Measurements from ENCODE around the gene DPYD.

DPYD gene

GRCh38 chr1:97163591-97164275, 757.1 kb downstream of the DPYD start:
- no peak for FAIRE-seq
- TF ChIP-seq POU2F2 (IDR thresholded peaks at IDR 0.05; ENCODE audit: low read depth, low read length) (no peak), PAX5 (IDR thresholded peaks at IDR 0.05; ENCODE audit: insufficient read depth, low read length, severe bottlenecking) (no peak), POLR2AphosphoS5 (IDR thresholded peaks at IDR 0.05; ENCODE audit: low read depth, low read length) (no peak), TAF1 (IDR thresholded peaks at IDR 0.05; ENCODE audit: low read depth, low read length) (no peak), SPI1 (IDR thresholded peaks at IDR 0.05; ENCODE audit: low read depth, low read length) (no peak), POLR2A (IDR thresholded peaks at IDR 0.05; ENCODE audit: low read depth, low read length) (no peak)
- no peak for DNase-seq (ENCODE audit: insufficient read length, low spot score)

GRCh38 chr1:97160818-97161217, 760.0 kb downstream of the DPYD start:
- TF ChIP-seq TAF1 (IDR thresholded peaks at IDR 0.05; ENCODE audit: low read depth, low read length): no peak
- no peak for DNase-seq (ENCODE audit: insufficient read length, low spot score)
- FAIRE-seq: no peak

GRCh38 chr1:97159342-97159741, 761.5 kb downstream of the DPYD start:
- DNase-seq (ENCODE audit: insufficient read length, low spot score) (no peak), FAIRE-seq (no peak)
- TF ChIP-seq SPI1 (IDR thresholded peaks at IDR 0.05; ENCODE audit: low read depth, low read length) (no peak), POU2F2 (IDR thresholded peaks at IDR 0.05; ENCODE audit: low read depth, low read length) (no peak), PAX5 (IDR thresholded peaks at IDR 0.05; ENCODE audit: insufficient read depth, low read length, severe bottlenecking) (no peak), TAF1 (IDR thresholded peaks at IDR 0.05; ENCODE audit: low read depth, low read length) (no peak), POLR2A (IDR thresholded peaks at IDR 0.05; ENCODE audit: low read depth, low read length) (no peak), POLR2AphosphoS5 (IDR thresholded peaks at IDR 0.05; ENCODE audit: low read depth, low read length) (no peak)

GRCh38 chr1:97158691-97159096, 762.1 kb downstream of the DPYD start:
- FAIRE-seq (no peak), DNase-seq (ENCODE audit: insufficient read length, low spot score) (no peak)
- TF ChIP-seq TAF1 (IDR thresholded peaks at IDR 0.05; ENCODE audit: low read depth, low read length) (no peak), POLR2AphosphoS5 (IDR thresholded peaks at IDR 0.05; ENCODE audit: low read depth, low read length) (no peak), POU2F2 (IDR thresholded peaks at IDR 0.05; ENCODE audit: low read depth, low read length) (no peak), POLR2A (IDR thresholded peaks at IDR 0.05; ENCODE audit: low read depth, low read length) (no peak), PAX5 (IDR thresholded peaks at IDR 0.05; ENCODE audit: insufficient read depth, low read length, severe bottlenecking) (no peak), SPI1 (IDR thresholded peaks at IDR 0.05; ENCODE audit: low read depth, low read length) (no peak)

GRCh38 chr1:97157991-97158390, 762.8 kb downstream of the DPYD start:
- FAIRE-seq (no peak), DNase-seq (ENCODE audit: insufficient read length, low spot score) (no peak)
- no peak for TF ChIP-seq TAF1 (IDR thresholded peaks at IDR 0.05; ENCODE audit: low read depth, low read length)
- no peak for TF ChIP-seq PAX5 (IDR thresholded peaks at IDR 0.05; ENCODE audit: insufficient read depth, low read length, severe bottlenecking)
- no peak for TF ChIP-seq SPI1 (IDR thresholded peaks at IDR 0.05; ENCODE audit: low read depth, low read length)
- no peak for TF ChIP-seq POU2F2 (IDR thresholded peaks at IDR 0.05; ENCODE audit: low read depth, low read length)
- TF ChIP-seq POLR2A (IDR thresholded peaks at IDR 0.05; ENCODE audit: low read depth, low read length): no peak

GRCh38 chr1:97151651-97152050, 769.2 kb downstream of the DPYD start:
- no peak for TF ChIP-seq POLR2AphosphoS5 (IDR thresholded peaks at IDR 0.05; ENCODE audit: low read depth, low read length)
- TF ChIP-seq POLR2A (IDR thresholded peaks at IDR 0.05; ENCODE audit: low read depth, low read length): no peak
- no peak for TF ChIP-seq PAX5 (IDR thresholded peaks at IDR 0.05; ENCODE audit: insufficient read depth, low read length, severe bottlenecking)
- no peak for TF ChIP-seq SPI1 (IDR thresholded peaks at IDR 0.05; ENCODE audit: low read depth, low read length)
- TF ChIP-seq POU2F2 (IDR thresholded peaks at IDR 0.05; ENCODE audit: low read depth, low read length): no peak
- no peak for TF ChIP-seq TAF1 (IDR thresholded peaks at IDR 0.05; ENCODE audit: low read depth, low read length)
- FAIRE-seq (no peak), DNase-seq (ENCODE audit: insufficient read length, low spot score) (no peak)

GRCh38 chr1:97145321-97145956, 775.4 kb downstream of the DPYD start:
- DNase-seq (ENCODE audit: insufficient read length, low spot score) (no peak), FAIRE-seq (no peak)
- TF ChIP-seq POLR2AphosphoS5 (IDR thresholded peaks at IDR 0.05; ENCODE audit: low read depth, low read length) (no peak), POLR2A (IDR thresholded peaks at IDR 0.05; ENCODE audit: low read depth, low read length) (no peak), PAX5 (IDR thresholded peaks at IDR 0.05; ENCODE audit: insufficient read depth, low read length, severe bottlenecking) (no peak), SPI1 (IDR thresholded peaks at IDR 0.05; ENCODE audit: low read depth, low read length) (no peak), POU2F2 (IDR thresholded peaks at IDR 0.05; ENCODE audit: low read depth, low read length) (no peak), TAF1 (IDR thresholded peaks at IDR 0.05; ENCODE audit: low read depth, low read length) (no peak)

GRCh38 chr1:97144527-97144926, 776.3 kb downstream of the DPYD start:
- DNase-seq (ENCODE audit: insufficient read length, low spot score): no peak
- FAIRE-seq: no peak
- TF ChIP-seq PAX5 (IDR thresholded peaks at IDR 0.05; ENCODE audit: insufficient read depth, low read length, severe bottlenecking) (no peak), TAF1 (IDR thresholded peaks at IDR 0.05; ENCODE audit: low read depth, low read length) (no peak), SPI1 (IDR thresholded peaks at IDR 0.05; ENCODE audit: low read depth, low read length) (no peak), POLR2AphosphoS5 (IDR thresholded peaks at IDR 0.05; ENCODE audit: low read depth, low read length) (no peak), POLR2A (IDR thresholded peaks at IDR 0.05; ENCODE audit: low read depth, low read length) (no peak), POU2F2 (IDR thresholded peaks at IDR 0.05; ENCODE audit: low read depth, low read length) (no peak)

GRCh38 chr1:97143236-97143882, 777.5 kb downstream of the DPYD start:
- no peak for FAIRE-seq
- DNase-seq (ENCODE audit: insufficient read length, low spot score): no peak
- TF ChIP-seq TAF1 (IDR thresholded peaks at IDR 0.05; ENCODE audit: low read depth, low read length): no peak
- no peak for TF ChIP-seq PAX5 (IDR thresholded peaks at IDR 0.05; ENCODE audit: insufficient read depth, low read length, severe bottlenecking)
- TF ChIP-seq POLR2AphosphoS5 (IDR thresholded peaks at IDR 0.05; ENCODE audit: low read depth, low read length): no peak
- no peak for TF ChIP-seq SPI1 (IDR thresholded peaks at IDR 0.05; ENCODE audit: low read depth, low read length)
- TF ChIP-seq POU2F2 (IDR thresholded peaks at IDR 0.05; ENCODE audit: low read depth, low read length): no peak
- no peak for TF ChIP-seq POLR2A (IDR thresholded peaks at IDR 0.05; ENCODE audit: low read depth, low read length)
